H9 (cell line): Measurements from ENCODE around the gene ACADS. TPM values are rescaled to one million over a fixed set of nuclear protein-coding genes. Genes with fewer than 3 reads are reported as not detected.

Source experiments
- DNase-seq: peaks from one replicate; pipeline ENCODE4 v3.0.0-alpha.2; 2017
- H2AFZ ChIP-seq: one replicate; pipeline ENCODE4 v1.6.1; 2013; ENCODE audit warnings: mild to moderate bottlenecking, low read length, control low read depth, moderate library complexity
- H2AK5ac ChIP-seq: 2 replicates; pipeline ENCODE4 v1.6.1; 2013; ENCODE audit warnings: low read length, control low read depth, mixed read lengths; ENCODE audit not compliant: insufficient read length
- H2BK120ac ChIP-seq: one replicate; pipeline ENCODE4 v1.6.1; 2013; ENCODE audit warnings: low read depth, mild to moderate bottlenecking, low read length, control low read depth, inconsistent platforms; ENCODE audit not compliant: poor library complexity, severe bottlenecking
- H2BK12ac ChIP-seq: 2 replicates; pipeline ENCODE4 v1.6.1; 2013; ENCODE audit warnings: low read length, control low read depth, mixed read lengths, low read depth; ENCODE audit not compliant: insufficient read length
- H2BK15ac ChIP-seq: 2 replicates; pipeline ENCODE4 v1.6.1; 2013; ENCODE audit warnings: low read depth, low read length, control low read depth
- H2BK20ac ChIP-seq: one replicate; pipeline ENCODE4 v1.6.1; 2013; ENCODE audit warnings: low read depth, mild to moderate bottlenecking, low read length, control low read depth, inconsistent platforms; ENCODE audit not compliant: poor library complexity, severe bottlenecking
- H2BK5ac ChIP-seq: 2 replicates; pipeline ENCODE4 v1.6.1; 2013; ENCODE audit warnings: low read length, control low read depth, mixed read lengths; ENCODE audit not compliant: insufficient read length
- H3K14ac ChIP-seq: 2 replicates; pipeline ENCODE4 v1.6.1; 2013; ENCODE audit warnings: low read length, control low read depth; ENCODE audit not compliant: insufficient read depth
- H3K18ac ChIP-seq: 2 replicates; pipeline ENCODE4 v1.6.1; 2013; ENCODE audit warnings: low read depth, mild to moderate bottlenecking, mixed read lengths, low read length, control low read depth; ENCODE audit not compliant: insufficient read length
- H3K23ac ChIP-seq: 2 replicates; pipeline ENCODE4 v1.6.1; 2013; ENCODE audit warnings: low read length, control low read depth, mixed read lengths, low read depth; ENCODE audit not compliant: insufficient read length
- H3K23me2 ChIP-seq: 2 replicates; pipeline ENCODE4 v1.6.1; 2013; ENCODE audit warnings: low read depth, mild to moderate bottlenecking, mixed read lengths, low read length, control low read depth; ENCODE audit not compliant: insufficient read length, poor library complexity, severe bottlenecking
- H3K27ac ChIP-seq: 2 replicates; pipeline ENCODE4 v1.5.1; 2013; ENCODE audit warnings: low read length, control low read depth, mixed read lengths, low read depth; ENCODE audit not compliant: insufficient read length
- H3K27me3 ChIP-seq: 2 replicates; pipeline ENCODE4 v1.6.1; 2013; ENCODE audit warnings: low read length, control low read depth, inconsistent platforms; ENCODE audit not compliant: insufficient read depth
- H3K4ac ChIP-seq: 2 replicates; pipeline ENCODE4 v1.6.1; 2013; ENCODE audit warnings: low read depth, mild to moderate bottlenecking, control low read depth, inconsistent platforms, low read length, moderate library complexity
- H3K4me1 ChIP-seq: 2 replicates; pipeline ENCODE4 v1.6.1; 2013; ENCODE audit warnings: low read length, control low read depth, inconsistent platforms; ENCODE audit not compliant: insufficient read depth
- H3K4me2 ChIP-seq: 2 replicates; pipeline ENCODE4 v1.6.1; 2013; ENCODE audit warnings: low read length, control low read depth, mixed read lengths; ENCODE audit not compliant: insufficient read length, insufficient read depth
- H3K56ac ChIP-seq: 2 replicates; pipeline ENCODE4 v1.6.1; 2013; ENCODE audit warnings: low read depth, mild to moderate bottlenecking, mixed read lengths, low read length, control low read depth; ENCODE audit not compliant: insufficient read length
- H3K79me1 ChIP-seq: 2 replicates; pipeline ENCODE4 v1.6.1; 2013; ENCODE audit warnings: low read depth, mild to moderate bottlenecking, moderate library complexity, low read length, control low read depth, inconsistent platforms; ENCODE audit not compliant: insufficient read depth, poor library complexity, severe bottlenecking
- H3K79me2 ChIP-seq: 2 replicates; pipeline ENCODE4 v1.6.1; 2013; ENCODE audit warnings: low read length, control low read depth, inconsistent platforms; ENCODE audit not compliant: insufficient read depth
- H3K9ac ChIP-seq: 2 replicates; pipeline ENCODE4 v1.6.1; 2013; ENCODE audit warnings: low read length, control low read depth, mixed read lengths; ENCODE audit not compliant: insufficient read length; ENCODE audit errors: extremely low read depth
- H3K9me3 ChIP-seq: one replicate; pipeline ENCODE4 v1.6.1; 2013; ENCODE audit warnings: low read depth, low read length, inconsistent platforms; ENCODE audit not compliant: control insufficient read depth
- H3T11ph ChIP-seq: one replicate; pipeline ENCODE4 v1.6.1; 2013; ENCODE audit warnings: mild to moderate bottlenecking, low read length, control low read depth, inconsistent platforms
- H4K20me1 ChIP-seq: one replicate; pipeline ENCODE4 v1.6.1; 2013; ENCODE audit not compliant: control insufficient read depth, insufficient read length, insufficient read depth
- H4K5ac ChIP-seq: 2 replicates; pipeline ENCODE4 v1.6.1; 2013; ENCODE audit warnings: low read depth, mild to moderate bottlenecking, mixed read lengths, low read length, control low read depth; ENCODE audit not compliant: insufficient read length
- H4K8ac ChIP-seq: replicated peaks from 2 replicates; pipeline ENCODE4 v1.6.1; 2013; ENCODE audit warnings: low read length, control low read depth, mixed read lengths, low read depth; ENCODE audit not compliant: insufficient read length
- H4K91ac ChIP-seq: 2 replicates; pipeline ENCODE4 v1.6.1; 2013; ENCODE audit warnings: low read depth, mild to moderate bottlenecking, moderate library complexity, mixed read lengths, low read length, control low read depth; ENCODE audit not compliant: insufficient read length
- H3K27ac Mint-ChIP-seq, 3 experiments: 2 replicates in 2 of 3; 3 replicates in 1 of 3; pipeline ENCODE4 v1.8.0; 2020 to 2021; ENCODE audit warnings: mixed read lengths in 3 of 3, mild to moderate bottlenecking in 1 of 3, moderate library complexity in 1 of 3
- H3K27me3 Mint-ChIP-seq: 2 replicates; pipeline ENCODE4 v1.8.0; 2021; ENCODE audit warnings: low read depth, mild to moderate bottlenecking, moderate library complexity, mixed read lengths
- H3K36me3 Mint-ChIP-seq, 3 experiments: 2 replicates in 2 of 3; 3 replicates in 1 of 3; pipeline ENCODE4 v1.8.0; 2020 to 2021; ENCODE audit warnings: low read depth in 3 of 3, mixed read lengths in 3 of 3; ENCODE audit not compliant: insufficient read depth in 1 of 3
- H3K4me1 Mint-ChIP-seq, 2 experiments: 2 replicates each; pipeline ENCODE4 v1.8.0; 2020; ENCODE audit warnings: mixed read lengths in 2 of 2
- H3K4me3 Mint-ChIP-seq, 2 experiments: 2 replicates in 1 of 2; 3 replicates in 1 of 2; pipeline ENCODE4 v1.8.0; 2020 to 2021; ENCODE audit warnings: mild to moderate bottlenecking in 2 of 2, mixed read lengths in 2 of 2, moderate library complexity in 1 of 2
- H3K9me3 Mint-ChIP-seq, 2 experiments: 2 replicates in 1 of 2; 3 replicates in 1 of 2; pipeline ENCODE4 v1.8.0; 2020; ENCODE audit warnings: mild to moderate bottlenecking in 2 of 2, mixed read lengths in 2 of 2, moderate library complexity in 1 of 2
- CTCF ChIP-seq: fragments of 200-600 bp; sonication (generic); conservative IDR thresholded peaks from 3 replicates; pipeline ENCODE4 v1.8.0; 2021; ENCODE audit warnings: antibody characterized with exemption, mild to moderate bottlenecking
- WGBS: extraction: QIAGEN DNeasy Blood & Tissue Kit; methylation state at CpG from one replicate; pipeline ENCODE4 v1.1.7; 2013; ENCODE audit warnings: missing lambda C conversion rate, low lambda C conversion rate, mixed read lengths; ENCODE audit not compliant: insufficient read length; ENCODE audit errors: extremely low coverage; 5-methylcytosine and 5-hydroxymethylcytosine counted together
- total RNA-seq: library from RNA; stranded (reverse); gene quantifications from 2 replicates; pipeline ENCODE4 v1.2.1, GENCODE V29; 2021

Gene ACADS
- total RNA-seq, 1 experiment from 2014 or later: 8.3 TPM

DNA sequence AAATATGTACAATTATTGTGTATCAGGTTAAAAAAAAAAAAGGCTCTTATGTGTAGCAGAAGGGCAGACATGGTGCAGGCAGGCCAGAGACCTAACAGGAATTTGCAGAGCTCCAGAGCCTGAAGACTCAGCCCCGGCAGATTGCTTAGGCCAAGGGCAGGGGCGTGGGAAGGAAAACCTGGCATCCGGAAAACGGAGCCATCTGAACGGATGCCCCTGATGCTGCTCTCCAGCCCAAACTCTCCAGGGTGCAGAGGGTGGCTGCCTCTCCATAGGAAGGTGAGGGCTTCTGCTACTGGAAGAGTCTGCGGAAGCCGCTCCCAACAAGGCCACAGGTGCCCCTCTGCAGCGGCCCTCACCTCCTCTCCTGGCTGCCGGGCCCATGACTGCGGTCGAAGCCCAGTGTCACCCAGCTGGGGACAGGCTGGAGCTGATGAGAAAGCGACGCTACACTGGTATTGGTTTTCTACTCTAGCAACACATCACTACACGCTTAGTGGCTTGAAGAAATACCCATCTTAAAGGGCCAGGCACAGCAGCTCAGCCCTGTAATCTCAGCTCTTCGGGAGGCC, 19.4 kb downstream of the ACADS start:
- Histone ChIP-seq H3K23ac (no peak overlapping the region), H2BK5ac (no peak overlapping the region), H4K20me1 (no peaks in the 10 kb centered on the region), H3K9ac (no peak overlapping the region), H3K4me2 (no peak overlapping the region), H4K91ac (no peak overlapping the region), H3K23me2 (no peaks in the 10 kb centered on the region), H2BK120ac (no peak overlapping the region), H3K18ac (no peak overlapping the region), H3K79me1 (no peaks in the 10 kb centered on the region), H2BK20ac (no peak overlapping the region), H3K9me3 (no peaks in the 10 kb centered on the region), H3K14ac (no peak overlapping the region; the same call in 1 of the 2 replicates), H3K79me2 (no peaks in the 10 kb centered on the region), H2AFZ (no peak overlapping the region), H3K4ac (no peak overlapping the region), H3K4me1 (no peaks in the 10 kb centered on the region), H3K27ac (no peak overlapping the region), H3K56ac (no peak overlapping the region), H3K27me3 (no peaks in the 10 kb centered on the region), H2BK15ac (no peak overlapping the region), H4K5ac (no peak overlapping the region), H4K8ac (no peak overlapping the region), H2AK5ac (no peak overlapping the region), H2BK12ac (no peak overlapping the region), H3T11ph (no peak overlapping the region)
- Mint-ChIP-seq H3K36me3 (no peaks in the 10 kb centered on the region), H3K4me1 (no peaks in the 10 kb centered on the region), H3K27me3 (no peaks in the 10 kb centered on the region), H3K4me3 (no peak overlapping the region), H3K27ac (no peak overlapping the region), H3K9me3 (no peaks in the 10 kb centered on the region)
- no peak for DNase-seq
- no CpG with 5 or more reads among the region's 15 CpGs for WGBS
- no peak for TF ChIP-seq CTCF
